NCI-H345 (cell line): Measurements from ENCODE around the gene DAND5.

Source experiments
- DNase-seq: peaks from one replicate; lab custom pipeline; 2025; lab: John Stamatoyannopoulos, UW

DAND5 gene

GRCh38 chr19:12969292-12969988 lies at the start of gene DAND5:
DAND5 (plus strand) TSS chr19:12969576; CDS start chr19:12969661, 85 bp downstream.
- no peak for DNase-seq

DNA sequence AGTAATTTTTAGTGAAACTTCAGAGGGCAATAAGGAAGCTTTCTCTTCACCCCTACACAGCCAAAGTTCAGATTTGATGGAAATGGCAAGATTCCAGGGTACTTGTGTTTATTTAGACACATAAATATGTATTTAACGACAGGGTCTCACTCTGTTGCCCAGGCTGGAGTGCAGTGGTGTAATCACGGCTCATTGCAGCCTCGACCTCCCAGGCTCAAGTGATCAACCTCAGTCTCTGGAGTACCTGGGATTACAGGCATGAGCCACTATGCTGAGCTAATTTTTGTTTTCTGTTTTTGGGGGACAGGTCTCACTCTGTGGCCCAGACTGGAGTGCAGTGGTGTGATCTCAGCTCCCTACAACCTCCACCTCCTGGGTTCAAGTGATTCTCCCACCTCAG lies 48.3 kb upstream of the DAND5 start:
- DNase-seq, result no peak

DNA sequence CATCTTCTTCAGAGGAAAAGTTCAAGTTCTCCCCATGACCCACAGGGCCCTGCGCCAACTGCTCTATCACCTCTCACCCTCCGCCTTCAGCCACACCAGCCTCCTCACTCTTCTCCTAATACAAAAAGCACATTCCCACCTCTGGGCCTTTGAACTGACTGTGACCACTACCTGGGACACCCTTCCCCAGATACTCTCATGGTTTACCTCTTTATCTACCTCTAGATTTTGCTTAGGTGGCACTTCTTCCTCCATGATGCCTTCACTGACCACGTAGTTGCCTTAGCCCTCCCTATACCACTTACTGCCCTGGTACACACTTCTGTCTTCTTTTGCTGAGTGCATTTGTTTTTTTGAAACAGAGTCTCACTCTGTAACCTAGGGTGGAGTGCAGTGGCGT lies 46.4 kb upstream of the DAND5 start:
- no peak for DNase-seq

DNA sequence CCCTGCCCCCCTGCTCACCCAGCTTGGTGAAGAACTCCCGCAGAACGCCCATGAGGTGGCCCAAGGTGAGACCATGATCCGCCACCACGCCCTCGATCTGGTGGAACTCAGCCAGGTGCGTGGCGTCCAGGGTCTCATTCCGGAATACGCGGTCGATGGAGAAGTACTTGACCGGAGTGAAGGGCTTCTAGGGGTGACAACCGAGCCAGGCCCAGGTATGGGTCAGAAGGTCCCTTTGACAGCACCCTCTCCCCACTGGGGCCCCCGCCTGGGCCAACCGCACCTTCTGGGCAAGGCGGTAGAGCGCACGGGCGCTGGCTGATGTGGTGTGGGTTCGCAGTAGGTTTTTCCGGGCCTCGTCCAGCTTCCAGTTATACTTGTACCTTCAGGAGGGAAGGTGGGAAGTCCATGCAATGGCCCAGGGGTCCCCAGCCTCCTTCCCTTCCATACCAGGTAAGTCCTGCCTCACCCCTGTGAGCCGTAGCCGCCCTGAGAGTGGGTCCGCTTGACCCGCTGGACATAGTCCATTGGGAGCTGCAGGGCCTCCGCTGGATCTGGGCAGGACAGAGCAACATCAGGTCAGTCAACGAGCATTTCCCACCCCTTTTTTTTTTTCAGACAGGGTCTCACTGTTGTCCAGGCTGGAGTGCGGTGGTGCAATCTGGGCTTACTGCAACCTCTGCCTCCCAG lies 44.6 kb upstream of the DAND5 start:
- DNase-seq, result no peak

DNA sequence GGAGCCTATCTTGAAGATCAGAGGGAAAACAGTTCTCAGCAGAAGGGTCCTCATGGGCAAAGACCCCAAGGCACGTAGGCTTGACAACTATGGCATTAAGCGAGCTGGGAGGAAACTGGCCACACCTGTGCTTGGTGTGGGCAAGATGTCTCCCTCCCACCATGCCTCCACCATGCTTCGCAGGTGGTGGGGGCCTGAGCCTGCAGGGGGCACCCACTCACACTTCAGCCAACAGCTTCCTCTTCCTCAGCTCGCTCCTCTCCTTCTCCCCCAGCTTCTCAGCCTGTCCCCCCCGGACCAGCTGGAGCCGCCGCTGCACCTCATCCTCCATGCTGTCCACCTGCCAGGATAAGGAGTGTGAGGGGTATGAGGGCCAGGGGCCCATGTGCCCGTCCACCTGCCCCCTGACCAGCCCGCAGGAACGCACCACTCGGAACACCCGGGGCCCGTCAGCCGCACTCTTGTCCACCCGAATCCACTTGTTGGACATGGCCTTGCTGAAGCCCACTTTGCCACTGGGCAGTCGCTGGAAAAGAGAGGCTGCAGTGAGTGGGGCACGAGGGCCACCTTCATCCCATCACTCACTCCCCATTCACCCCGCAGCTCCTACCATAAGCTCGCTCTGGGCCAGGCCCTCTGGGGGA lies 39.3 kb upstream of the DAND5 start:
- no peak for DNase-seq

- no peak for DNase-seq
Measured at GRCh38 chr19:12932392-12933286, 36.7 kb upstream of the DAND5 start.

DNA sequence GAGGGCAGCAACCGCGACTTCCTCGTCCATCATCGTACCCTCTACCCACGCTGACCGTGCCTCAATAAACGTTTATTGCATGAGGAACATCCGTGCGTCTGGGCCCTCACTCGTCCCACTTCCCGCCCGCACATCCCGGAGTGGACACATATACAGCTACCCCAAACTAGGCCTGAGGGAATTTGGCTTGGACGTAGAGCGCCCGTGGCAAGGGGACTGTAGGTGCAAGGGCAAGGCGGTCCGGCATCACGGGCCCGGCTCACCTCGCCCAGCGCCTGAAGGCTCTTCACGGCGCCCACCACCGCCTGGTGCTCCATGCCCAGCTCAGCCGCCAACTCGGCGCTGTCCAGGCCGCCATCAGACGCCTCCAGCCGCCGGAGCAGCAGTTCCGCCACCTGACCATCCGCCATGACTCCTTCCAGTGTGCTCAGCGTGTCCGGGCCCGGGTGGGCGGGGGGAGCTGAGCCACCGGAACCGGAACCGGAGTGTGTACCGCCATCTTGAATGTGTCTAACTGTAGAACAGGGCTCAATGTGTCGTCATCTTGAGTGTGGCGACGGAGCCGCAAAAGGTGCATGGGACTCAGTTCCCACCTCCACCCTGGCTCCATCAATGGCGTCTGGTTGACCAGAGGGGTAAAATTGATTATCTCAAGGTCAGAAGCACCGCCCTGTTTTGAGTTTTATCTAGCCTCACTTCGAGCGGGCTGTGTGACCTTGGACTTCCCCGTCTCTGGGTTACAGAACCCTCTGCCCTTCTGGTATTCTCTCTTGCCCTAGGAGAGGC lies 35.9 kb upstream of the DAND5 start, which contains the start of gene FARSA:
TSS of gene FARSA (minus strand) at position 425 of the 786 bp plus-strand sequence. CDS start at position 410, 15 bp downstream.
- peak; percentile 59 for DNase-seq

- DNase-seq, result no peak
Measured at GRCh38 chr19:12935071-12935470, 34.3 kb upstream of the DAND5 start.

DNA sequence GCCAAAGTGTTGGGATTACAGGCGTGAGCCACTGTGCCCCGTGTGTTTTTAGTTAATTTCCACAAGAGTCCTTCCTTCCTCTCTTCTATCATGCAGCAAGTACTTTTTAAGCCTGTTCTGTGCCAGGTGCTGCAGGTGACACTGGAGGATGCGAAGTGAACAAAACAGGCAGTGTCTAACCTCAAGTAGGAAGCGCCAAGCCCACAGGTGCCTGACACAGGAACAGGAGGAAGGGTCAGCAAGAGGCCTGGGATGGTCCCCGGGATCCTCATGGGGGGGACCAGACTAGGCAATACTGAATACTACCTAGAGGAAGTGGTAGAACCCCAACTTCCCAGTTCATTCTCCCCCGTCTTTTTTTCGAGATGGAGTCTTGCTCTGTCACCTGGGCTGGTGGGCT lies 32.8 kb upstream of the DAND5 start:
- DNase-seq, result no peak

GRCh38 chr19:12937093-12937926 lies 32.1 kb upstream of the DAND5 start:
- no peak for DNase-seq

DNA sequence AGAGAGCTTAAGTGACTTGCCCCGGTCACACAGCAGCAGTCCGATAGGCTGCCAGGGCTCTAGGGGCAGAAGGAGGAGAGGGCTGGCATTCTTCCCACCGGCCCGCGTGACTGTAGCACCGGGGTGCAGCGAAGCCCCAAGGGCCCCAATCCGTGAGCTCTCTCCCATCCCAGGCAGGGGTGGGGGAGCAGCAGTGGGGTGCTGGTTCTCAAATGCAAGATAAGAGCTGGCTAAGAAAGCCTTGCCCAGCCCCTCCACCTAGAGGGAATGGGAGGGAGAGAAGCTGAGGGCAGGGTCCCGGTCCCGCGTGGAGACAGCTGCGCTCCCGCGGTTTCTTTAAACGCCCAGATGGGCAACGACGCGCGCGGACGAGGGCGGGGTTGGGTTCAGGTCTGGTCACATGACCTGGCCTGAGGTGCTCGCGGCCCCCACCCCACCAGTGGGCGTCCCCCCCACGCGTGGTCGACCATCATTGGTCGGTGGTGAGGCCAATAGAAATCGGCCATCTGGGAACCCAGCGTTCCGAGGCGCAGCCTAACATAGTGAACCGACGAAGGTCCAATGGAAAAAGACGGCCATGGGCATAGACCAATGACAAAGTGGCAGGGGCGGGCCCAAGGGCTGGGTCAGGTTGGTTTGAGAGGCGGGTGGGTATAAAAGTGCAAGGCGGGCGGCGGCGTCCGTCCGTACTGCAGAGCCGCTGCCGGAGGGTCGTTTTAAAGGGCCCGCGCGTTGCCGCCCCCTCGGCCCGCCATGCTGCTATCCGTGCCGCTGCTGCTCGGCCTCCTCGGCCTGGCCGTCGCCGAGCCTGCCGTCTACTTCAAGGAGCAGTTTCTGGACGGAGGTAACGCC lies 31.2 kb upstream of the DAND5 start, which contains the start of gene CALR:
TSS of gene CALR (plus strand) at position 683 of the 852 bp plus-strand sequence. CDS start at position 754, 71 bp downstream.
- DNase-seq, result peak; percentile 88

DNA sequence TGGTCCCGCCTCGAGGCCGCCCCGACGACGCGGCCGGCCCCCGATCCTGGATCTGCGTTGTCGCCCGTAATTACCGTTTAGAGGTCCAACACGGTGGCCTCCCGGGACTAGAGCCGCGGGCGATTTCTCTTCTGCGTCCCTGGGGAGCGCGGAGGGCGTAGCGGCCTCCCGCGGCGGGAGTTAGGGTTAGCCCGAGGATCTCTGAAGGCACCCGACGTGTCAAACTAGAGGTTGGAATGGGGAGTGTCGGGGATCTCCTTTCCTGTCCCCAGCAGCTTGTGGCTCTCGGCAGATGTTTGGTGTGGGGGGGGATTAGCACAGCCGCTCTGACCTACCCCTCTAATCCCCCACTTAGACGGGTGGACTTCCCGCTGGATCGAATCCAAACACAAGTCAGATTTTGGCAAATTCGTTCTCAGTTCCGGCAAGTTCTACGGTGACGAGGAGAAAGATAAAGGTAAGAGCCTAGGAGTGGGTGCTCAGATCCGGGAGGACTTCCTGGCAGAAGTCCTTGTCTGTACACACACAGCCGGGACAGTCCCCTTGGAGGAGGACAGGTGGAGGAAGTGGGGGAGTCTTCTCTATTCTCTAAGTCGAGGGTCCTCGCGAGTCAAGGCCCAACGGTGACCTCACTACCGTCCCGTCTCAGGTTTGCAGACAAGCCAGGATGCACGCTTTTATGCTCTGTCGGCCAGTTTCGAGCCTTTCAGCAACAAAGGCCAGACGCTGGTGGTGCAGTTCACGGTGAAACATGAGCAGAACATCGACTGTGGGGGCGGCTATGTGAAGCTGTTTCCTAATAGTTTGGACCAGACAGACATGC lies 30.4 kb upstream of the DAND5 start:
- no peak for DNase-seq

DNA sequence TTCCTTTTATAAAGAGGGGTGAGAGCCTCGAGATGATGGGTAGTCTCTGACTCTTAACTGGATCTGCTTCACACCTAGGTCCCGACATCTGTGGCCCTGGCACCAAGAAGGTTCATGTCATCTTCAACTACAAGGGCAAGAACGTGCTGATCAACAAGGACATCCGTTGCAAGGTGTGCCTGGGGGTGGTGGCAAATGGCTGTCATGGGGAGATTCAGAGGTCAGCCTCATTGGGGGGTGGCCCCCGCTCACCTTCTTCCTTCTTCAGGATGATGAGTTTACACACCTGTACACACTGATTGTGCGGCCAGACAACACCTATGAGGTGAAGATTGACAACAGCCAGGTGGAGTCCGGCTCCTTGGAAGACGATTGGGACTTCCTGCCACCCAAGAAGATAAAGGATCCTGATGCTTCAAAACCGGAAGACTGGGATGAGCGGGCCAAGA lies 29.4 kb upstream of the DAND5 start:
- no peak for DNase-seq

- no peak for DNase-seq
Measured at GRCh38 chr19:12940897-12941296, 28.5 kb upstream of the DAND5 start.

DNA sequence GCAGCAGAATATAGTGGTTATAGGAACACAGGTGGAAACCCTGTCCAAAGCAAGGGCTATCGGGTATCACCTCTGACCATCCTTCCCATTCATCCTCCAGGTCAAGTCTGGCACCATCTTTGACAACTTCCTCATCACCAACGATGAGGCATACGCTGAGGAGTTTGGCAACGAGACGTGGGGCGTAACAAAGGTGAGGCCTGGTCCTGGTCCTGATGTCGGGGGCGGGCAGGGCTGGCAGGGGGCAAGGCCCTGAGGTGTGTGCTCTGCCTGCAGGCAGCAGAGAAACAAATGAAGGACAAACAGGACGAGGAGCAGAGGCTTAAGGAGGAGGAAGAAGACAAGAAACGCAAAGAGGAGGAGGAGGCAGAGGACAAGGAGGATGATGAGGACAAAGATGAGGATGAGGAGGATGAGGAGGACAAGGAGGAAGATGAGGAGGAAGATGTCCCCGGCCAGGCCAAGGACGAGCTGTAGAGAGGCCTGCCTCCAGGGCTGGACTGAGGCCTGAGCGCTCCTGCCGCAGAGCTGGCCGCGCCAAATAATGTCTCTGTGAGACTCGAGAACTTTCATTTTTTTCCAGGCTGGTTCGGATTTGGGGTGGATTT lies 25.8 kb upstream of the DAND5 start:
- no peak for DNase-seq

DNA sequence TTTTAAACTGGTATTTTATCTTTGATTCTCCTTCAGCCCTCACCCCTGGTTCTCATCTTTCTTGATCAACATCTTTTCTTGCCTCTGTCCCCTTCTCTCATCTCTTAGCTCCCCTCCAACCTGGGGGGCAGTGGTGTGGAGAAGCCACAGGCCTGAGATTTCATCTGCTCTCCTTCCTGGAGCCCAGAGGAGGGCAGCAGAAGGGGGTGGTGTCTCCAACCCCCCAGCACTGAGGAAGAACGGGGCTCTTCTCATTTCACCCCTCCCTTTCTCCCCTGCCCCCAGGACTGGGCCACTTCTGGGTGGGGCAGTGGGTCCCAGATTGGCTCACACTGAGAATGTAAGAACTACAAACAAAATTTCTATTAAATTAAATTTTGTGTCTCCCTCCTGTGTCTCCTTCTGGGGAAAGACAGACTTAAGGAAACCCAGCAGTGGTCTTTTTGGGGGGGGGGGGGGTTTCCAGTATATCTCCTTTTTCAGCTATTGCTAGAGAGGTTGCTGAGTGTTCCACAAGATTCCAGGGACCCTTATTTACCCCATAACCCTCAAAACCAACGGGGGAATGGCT lies 25.2 kb upstream of the DAND5 start:
- no peak for DNase-seq

- peak; percentile 86 for DNase-seq
Measured at GRCh38 chr19:12945479-12946091, 23.8 kb upstream of the DAND5 start, which contains the start of gene RAD23A. RAD23A (plus strand) TSS chr19:12945862; CDS start chr19:12945949, 87 bp downstream.
